T-helper 22 cell (primary cell): ENCODE data around the gene IL6R.

Source experiments
- DNase-seq: peaks from one replicate; pipeline ENCODE4 v3.0.0-alpha.2; 2020; ENCODE audit warnings: low read depth

The IL6R gene

DNA sequence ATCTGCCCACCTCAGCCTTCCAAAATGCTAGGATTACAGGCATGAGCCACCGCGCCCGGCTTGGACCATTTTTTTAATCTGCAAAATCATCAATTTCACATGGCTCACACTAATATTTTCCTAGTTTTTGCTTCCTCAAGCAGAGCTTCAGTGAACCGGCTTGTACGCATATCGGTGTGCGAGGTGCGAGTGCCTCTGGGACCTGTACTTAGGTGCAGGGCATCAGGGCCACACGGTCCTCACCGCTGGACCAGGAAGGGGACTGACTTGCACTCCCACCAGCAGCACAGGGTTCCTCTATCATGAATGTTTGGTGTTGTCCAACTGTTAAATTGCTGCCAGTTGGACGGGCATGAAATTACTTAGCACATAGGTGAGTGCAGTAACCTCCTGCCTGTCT lies 112.5 kb downstream of the IL6R start:
- no peak for DNase-seq
